GM18867 (cell line): ENCODE measurements around the gene KCNIP3.

Experiments used
- ATAC-seq: cut with Tn5 transposase; IDR thresholded peaks from one replicate; pipeline ENCODE4 v1.9.1; 2021; ENCODE audit warnings: mild to moderate bottlenecking, moderate library complexity; ENCODE audit not compliant: unreplicated experiment

KCNIP3 gene

DNA sequence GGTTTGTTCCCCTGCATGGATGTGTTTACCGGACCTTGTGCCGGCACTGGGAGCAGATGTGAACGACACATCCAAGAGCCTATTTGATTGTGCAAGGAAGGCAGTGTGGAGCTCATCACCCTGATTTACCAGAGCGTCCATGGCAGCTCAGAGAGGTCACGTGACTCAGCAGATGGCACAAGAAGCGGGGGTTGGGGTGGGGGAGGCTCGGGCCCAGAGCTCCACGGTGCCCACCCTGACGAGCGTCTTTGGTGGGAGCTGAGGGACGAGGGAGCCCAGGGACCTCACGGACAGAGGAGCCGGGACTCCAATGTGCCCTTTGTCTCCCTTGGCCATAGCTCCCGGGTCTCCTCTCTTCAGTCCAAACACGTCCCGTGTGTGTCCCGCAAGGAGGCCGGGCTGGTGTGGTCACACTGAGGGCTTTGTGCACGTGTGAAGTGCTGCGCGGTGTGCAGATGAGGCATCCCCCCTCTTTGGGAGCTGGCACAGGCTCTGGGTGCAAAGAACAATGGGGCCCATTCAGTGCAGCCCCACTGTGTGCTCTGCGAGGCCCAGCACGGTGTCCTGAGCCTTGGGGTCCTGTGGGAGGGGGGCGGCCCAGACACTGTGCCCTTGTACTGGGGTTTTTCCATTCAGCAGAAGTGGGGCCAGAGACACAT, 15.5 kb downstream of the KCNIP3 start:
- no peak for ATAC-seq

DNA sequence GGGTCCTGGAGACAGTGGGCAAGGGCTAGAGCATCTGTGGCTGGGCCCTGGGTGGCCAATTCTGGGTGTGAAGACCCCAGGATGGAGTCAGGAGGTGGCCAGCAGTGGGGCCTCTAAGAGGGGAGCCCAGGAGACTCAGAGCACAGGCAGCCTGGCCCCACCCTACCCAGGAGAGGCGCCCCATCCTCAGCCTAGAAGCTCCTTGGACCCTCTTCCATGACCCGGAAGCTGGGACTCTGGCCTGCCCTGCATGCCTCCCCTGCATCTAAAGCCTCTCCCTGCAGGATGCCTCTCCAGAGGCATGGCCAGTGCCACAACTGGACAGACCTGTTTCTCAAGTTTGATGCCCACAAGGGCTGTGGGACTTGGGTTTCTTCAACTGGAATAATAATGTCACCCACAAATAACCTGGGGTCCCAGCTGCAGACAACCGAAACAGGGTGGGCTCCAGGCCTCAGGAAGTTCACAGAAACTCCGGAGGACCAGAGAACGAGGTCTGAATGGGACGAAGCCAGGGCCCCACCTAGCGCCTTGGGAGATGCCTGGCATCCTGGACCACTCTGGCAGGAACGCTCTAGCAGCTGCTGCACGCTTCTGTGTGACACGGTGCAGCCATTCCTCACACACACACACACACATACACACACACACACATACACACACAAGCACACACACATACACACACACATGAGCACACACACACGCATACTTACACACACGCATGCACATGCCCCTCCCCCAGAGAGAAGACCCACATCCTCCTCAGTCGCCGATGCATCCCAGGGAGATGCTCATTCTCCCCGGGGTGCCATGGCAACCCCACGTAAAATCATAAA, 16.4 kb downstream of the KCNIP3 start:
- no peak for ATAC-seq

DNA sequence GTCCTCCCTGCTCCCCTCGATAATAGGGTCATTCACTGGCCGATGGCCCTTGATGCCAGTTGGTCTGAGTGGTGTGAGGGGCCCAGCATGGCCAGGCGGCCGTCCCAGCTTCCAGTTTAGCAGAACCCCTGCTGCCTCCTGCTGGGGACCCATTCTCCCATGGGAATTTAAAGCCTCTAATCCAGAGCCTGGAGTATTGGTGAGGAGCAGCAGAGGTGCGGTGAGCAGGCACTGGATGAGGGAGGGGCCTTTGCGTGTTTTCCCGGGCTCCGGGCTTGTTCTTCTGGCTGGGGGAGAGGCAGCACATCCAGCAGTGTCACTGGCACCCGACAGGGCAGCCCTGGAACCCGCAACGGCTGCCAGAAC, 17.4 kb downstream of the KCNIP3 start:
- ATAC-seq: no peak

- no peak for ATAC-seq
Measured at GRCh38 chr2:95314964-95315611, 17.9 kb downstream of the KCNIP3 start.

- ATAC-seq: no peak
Measured at GRCh38 chr2:95315801-95316411, 18.8 kb downstream of the KCNIP3 start.

DNA sequence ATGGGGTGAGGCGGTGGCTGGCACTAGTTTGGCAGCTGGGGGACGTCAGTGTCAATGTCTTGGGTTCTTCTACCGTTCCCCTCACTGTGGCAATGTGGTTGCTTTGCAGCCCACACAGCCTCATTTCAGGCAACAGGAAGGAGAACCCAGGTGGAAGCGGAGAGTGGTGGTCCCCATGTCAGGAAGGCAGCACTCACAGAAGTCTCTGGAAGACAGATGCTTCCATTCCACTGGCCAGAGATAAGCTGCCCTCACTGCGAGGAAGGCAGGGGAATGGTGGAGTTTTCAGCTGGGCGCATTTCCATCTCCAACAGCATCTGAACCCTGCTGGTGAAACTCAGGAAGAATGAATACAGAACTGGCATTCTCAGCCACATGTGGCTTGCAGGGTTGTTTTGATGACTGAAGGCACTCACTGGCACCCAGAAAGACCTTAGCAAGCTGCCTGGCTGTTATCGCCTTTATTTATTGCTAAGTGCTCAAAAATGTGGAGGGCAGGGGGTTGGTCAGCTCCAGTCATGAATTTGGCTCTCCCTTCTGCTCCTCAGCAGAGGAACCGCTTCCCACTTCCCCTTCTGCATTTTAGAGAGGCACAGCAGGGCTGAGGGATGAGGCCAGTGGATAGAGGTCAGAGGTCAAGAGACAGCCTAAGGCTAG, 19.4 kb downstream of the KCNIP3 start:
- no peak for ATAC-seq

- no peak for ATAC-seq
Measured at GRCh38 chr2:95317123-95317500, 20.0 kb downstream of the KCNIP3 start.

- no peak for ATAC-seq
Measured at GRCh38 chr2:95317665-95318425, 20.7 kb downstream of the KCNIP3 start.

DNA sequence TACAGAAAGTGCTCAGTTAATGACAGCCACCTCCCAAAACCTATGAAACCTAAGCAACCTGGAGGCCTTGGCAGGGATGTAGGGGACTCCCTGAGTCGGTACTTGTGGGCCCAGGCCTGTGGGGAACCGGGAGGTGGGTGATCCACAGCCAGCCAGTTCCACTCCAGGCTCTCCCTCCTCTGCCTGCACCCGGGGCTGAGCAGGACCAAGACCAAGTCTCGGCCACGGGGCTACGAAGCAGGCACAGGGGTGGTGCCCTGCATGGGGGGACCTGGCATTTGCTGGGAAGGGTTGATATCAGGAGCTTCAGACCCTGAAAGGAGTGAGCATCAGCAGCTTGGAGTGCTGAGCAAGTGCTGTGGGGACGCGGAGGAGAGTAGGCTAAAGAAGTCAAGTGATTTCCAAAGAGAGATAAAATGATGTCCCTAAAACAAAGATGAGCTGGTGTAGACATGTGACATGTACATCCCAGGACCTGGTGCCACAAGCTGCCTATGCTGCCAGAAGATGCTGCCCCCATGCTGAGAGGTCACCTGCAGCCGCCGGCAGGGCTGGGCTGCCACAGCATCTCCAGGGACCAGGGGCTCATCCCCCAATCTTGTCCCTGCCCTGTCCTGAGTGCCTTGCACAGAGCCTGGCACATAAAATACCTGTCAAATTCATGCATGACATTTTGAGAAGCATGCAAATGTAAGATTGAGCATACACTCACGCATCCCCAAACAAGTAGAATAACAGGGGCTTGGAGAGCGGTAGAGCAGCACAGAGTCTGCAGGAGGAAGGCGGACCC, 21.5 kb downstream of the KCNIP3 start:
- no peak for ATAC-seq

DNA sequence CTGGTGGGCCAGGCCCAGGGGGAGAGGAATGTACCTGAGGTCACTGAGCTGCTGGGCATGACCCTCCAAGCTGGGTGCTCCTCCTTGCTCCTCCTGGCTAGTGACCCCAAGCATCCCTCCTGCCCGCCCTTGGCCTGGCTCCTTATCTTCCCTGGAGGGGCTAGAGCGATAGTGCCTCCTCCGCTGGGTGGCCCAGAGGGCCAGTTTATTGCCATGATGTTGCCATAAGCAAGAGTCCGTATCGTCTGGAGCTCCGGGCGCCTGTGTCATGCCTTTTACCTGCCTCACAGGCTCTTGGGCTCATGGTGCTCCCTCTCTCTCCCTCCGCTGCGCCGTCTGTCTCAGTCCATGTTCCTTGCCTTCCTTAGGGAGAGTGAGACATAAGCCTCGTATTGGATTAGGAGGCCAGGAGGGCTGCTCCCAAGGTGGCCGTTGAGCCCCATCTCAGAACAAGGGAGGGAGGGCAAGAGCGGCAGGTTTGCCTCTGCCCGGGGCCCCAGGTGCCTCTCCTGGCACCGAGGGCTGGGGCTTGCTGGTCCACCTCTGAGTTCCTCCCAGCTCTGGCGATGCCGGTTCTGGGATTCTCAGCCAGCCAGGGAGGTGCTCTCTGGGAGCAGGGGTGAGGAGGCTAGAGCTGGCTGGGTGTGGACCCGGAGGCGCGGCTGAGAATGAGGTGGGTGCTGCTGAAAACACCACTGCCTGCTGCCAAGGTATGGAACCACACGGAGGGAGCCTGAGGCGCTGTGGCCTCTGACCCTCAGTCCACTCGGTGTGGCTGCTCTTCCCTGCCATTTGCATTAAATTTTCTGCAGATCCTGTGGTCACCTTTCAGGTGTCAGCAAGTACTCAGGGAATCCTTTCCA, 22.6 kb downstream of the KCNIP3 start:
- ATAC-seq: no peak

DNA sequence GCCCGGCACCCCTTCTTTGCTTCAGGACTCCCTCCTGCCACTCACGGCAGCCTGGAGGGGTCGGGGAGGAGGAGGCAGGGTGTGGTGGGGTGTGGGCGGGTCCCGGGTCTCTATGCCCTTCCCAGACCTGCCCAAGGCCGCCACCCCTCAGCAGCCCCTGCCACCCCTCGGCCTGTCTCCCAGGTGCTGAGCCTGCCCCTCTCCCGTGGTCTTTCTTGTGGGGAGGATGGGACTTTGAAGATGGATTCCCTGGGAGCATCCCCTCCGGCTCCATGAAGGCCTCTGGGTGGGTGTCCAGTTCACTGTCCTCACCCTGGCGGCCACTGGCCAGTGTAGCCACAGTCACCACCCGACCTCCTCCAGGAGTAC, 23.2 kb downstream of the KCNIP3 start:
- ATAC-seq: no peak

GRCh38 chr2:95320986-95321767, 24.0 kb downstream of the KCNIP3 start:
- ATAC-seq: no peak

DNA sequence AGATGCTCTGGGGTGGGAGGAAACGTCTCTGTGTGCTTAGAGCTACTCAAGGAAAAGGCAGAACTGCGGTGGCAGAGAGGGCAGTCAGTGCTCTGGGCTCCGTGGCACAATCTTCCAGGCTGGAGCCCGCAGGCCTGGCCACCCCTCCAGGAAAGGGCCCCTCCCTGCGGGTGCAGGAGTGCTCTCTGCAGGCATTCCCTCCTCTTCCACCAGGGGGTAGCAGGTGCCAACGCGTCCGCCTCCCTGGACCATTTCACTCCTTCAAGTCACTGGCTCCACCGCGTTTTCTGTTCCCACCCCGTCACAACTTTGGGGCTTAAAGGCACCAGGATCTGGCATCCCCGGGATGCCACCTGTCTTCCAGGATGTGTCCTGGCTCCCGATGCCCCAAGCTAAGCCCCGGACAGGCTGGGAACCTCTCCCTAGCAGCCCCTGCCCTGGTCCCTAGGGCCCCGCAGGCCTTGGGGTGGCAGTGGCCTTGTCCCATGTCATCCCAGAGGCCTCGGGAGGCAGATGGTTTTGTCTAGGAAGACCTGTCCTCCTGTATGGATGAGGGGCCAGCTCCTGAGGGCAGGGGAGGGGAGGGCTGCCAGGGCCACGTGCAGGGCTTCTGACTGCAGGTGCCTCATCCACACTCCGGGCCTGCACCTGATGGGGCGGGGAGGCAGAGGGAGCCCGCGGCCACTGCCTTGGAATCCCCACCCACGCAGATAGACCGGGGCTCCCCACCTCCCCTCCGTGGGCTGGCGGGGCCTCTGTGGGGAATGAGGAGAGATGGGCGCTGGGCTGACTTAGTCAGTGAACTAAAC, 26.4 kb downstream of the KCNIP3 start:
- no peak for ATAC-seq

- no peak for ATAC-seq
Measured at GRCh38 chr2:95325026-95325425, 27.9 kb downstream of the KCNIP3 start.

DNA sequence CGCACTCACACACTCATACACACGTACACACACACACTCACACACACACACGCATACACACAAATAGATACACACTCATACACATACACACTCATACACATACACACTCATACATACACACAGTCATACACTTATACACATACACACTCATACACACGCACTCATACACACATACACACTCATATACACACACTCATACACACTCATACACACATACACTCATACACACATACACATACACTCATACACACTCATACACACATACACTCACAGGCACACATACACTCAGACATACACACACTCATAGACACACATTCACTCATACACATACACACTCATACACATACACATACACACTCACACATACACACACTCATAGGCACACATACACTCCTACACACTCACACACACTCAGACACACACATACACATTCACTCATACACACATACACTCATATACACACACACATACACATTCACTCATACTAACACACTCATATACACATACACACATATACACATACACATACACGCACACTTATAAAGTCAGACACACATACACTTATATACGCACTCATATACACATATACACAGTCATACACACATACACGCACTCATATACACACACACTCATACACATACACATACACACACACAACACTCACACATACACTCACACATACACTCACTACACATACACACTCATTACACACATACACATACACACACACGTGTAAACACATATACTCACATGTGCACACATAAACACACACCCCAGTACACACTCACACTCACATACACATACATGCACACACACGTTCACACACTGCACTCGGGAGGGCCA, 28.7 kb downstream of the KCNIP3 start:
- ATAC-seq: no peak

GRCh38 chr2:95326433-95327140, 29.4 kb downstream of the KCNIP3 start:
- ATAC-seq: no peak
